Placental pericyte (primary cell): ENCODE data around the gene CAPS2. TPM values are rescaled to one million over a fixed set of nuclear protein-coding genes. Genes with fewer than 3 reads are reported as not detected.

Experiments
- total RNA-seq: library from RNA; depleted of rRNA; stranded (reverse); fragments of >200 nt; gene quantifications from 2 replicates; pipeline ENCODE4 v1.2.3, GENCODE V29; 2012

Gene CAPS2
- total RNA-seq, result 1.8 and 2.4 TPM in 2 replicates

DNA sequence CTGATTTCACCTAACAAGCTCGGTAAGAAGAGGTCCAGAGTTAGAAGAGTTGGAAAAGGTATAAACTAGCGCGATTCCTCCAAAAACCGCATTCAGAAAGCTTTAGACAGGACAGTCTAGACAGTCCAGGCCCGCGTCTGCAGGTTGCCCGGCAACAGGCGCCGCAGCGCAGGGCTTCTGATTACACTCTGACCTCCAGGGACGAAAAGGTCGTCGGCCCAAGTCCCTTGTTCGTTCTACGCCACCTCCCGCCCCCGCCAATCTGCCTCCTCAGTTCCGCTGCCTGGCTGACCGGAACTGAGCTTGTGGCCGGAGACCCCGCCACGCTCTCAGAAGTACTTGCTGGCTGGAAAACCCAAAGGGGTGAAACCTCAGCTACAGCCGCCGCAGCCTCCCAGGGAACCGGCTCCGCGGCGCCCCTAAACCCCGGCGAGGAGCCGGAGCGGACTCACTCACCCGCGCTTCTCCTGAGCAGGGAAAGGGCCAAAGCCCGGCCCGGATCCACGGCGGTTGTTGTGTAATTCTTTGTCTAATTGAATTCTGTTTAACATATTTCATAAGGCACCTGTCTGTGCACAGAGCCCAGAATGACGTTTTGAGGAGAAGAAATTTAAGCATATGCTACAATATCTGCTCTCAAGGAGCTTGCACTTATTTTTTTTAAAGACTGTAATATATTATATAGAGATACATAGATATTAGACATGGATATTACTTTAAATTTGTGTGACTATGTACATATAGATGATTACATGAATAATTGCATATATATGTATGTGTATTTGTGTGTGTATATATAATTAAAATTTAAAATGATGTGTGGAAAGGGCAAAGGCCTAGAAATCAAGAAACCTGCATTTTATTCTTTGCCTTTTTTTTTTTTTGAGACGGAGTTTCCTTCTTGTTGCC, at the start of gene CAPS2:
Gene CAPS2 (minus strand): TSS at position 407 of the 909 bp plus-strand sequence. CDS start 3,826 bp downstream, outside the sequence.

DNA sequence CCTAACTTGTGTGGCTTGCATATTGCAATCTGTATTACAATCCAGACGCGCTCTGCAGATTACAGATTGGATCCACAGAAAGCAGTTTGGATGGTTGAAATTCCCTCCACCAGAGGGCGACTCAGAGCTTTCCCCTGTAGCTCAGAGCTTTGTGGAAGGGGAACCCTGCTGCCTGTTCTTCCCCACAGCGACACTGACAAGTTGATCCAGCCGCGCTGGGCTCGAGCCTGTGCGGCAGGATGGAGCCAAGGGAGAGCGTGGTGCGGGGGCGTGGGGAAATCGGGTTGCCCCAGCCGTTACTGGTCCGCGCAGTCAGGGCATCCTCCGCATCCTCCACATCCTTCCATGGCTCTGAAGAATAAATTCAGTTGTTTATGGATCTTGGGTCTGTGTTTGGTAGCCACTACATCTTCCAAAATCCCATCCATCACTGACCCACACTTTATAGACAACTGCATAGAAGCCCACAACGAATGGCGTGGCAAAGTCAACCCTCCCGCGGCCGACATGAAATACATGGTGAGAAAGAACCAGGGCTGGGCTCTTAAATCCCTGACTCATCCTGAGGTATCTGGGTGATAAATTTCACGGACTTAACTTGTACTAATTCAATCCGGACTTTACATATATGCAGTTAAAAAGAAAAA, 4.4 kb upstream of the CAPS2 start, which contains the start of gene GLIPR1L1:
Gene GLIPR1L1 (plus strand): TSS at position 287 of the 647 bp plus-strand sequence. CDS start 59 bp downstream, at position 346.

Other genes with a start within 250 kb of the CAPS2 start
- not detected in 2 replicates for gene KCNC2, start 120.5 kb downstream of the CAPS2 start, total RNA-seq
- not detected in 2 replicates for gene GLIPR1L1, start 4.3 kb upstream of the CAPS2 start, total RNA-seq
- gene GLIPR1L2, start 60.8 kb upstream of the CAPS2 start, total RNA-seq, result 0.29 TPM in 1 of 2 replicates, not detected in the other
- gene GLIPR1, start 150.4 kb upstream of the CAPS2 start, total RNA-seq, result 29.5 and 150 TPM in 2 replicates
- gene KRR1, start 181.3 kb upstream of the CAPS2 start, total RNA-seq, result 31.1 and 48.5 TPM in 2 replicates